Stimulated activated CD4-positive, alpha-beta T cell treated with anti-CD3 and anti-CD28 coated beads, Interleukin-15, amount 100 ng/mL, for 24 hours (primary cell): Measurements from ENCODE around the gene RIPOR2.

Experiments
- DNase-seq: peaks from one replicate; pipeline ENCODE4 v3.0.0-alpha.2; 2020

Gene RIPOR2

GRCh38 chr6:24840187-24840586 lies 95.6 kb downstream of the RIPOR2 start:
- no peak for DNase-seq

GRCh38 chr6:24838994-24839393 lies 96.8 kb downstream of the RIPOR2 start:
- DNase-seq, result no peak

DNA sequence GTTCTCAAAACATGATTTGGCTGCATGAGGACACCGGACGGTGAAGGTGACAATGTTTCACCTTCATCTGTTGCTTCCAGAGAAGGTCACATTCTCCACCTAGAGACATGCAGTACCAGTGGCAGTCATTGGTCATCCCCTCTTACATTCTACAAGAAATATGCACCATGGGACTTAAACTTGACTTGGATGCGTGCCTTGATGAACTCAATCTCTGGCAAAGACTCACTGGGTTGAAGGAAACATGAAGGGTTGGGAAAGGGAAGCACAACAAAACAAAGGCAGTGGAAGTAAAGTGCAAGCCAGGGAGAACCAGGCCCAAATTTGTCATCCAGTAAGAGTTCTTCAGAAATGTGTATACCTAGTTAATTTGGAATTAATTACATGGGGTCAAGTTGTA lies 97.7 kb downstream of the RIPOR2 start:
- no peak for DNase-seq

GRCh38 chr6:24836109-24836508 lies 99.7 kb downstream of the RIPOR2 start:
- DNase-seq, result no peak

GRCh38 chr6:24833711-24834386 lies 101.9 kb downstream of the RIPOR2 start:
- no peak for DNase-seq

- DNase-seq, result no peak
Measured at GRCh38 chr6:24832794-24833193, 103.0 kb downstream of the RIPOR2 start.

GRCh38 chr6:24831771-24832716 lies 103.7 kb downstream of the RIPOR2 start:
- peak; percentile 18 for DNase-seq

- no peak for DNase-seq
Measured at GRCh38 chr6:24829657-24830056, 106.1 kb downstream of the RIPOR2 start.

- no peak for DNase-seq
Measured at GRCh38 chr6:24827970-24828369, 107.8 kb downstream of the RIPOR2 start.

DNA sequence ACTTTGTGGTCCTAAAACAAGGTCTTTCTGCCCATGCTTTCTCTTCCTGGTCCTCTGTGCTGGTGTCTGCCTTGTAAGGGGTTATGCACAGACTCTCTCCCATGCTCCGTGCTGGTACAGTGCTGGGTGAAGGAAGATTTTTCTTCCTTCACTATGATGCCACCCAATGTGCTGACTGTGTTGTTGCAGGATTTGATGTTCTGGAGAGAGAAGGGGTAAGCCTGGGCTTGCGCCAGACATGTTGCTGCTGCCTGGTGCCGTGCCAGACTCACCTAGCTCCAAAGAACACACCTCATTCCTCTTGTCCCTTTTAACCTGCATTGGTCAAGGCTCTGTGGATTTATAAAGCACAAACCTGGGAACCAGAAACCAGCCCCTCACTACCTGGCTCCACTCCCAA lies 108.6 kb downstream of the RIPOR2 start:
- no peak for DNase-seq

DNA sequence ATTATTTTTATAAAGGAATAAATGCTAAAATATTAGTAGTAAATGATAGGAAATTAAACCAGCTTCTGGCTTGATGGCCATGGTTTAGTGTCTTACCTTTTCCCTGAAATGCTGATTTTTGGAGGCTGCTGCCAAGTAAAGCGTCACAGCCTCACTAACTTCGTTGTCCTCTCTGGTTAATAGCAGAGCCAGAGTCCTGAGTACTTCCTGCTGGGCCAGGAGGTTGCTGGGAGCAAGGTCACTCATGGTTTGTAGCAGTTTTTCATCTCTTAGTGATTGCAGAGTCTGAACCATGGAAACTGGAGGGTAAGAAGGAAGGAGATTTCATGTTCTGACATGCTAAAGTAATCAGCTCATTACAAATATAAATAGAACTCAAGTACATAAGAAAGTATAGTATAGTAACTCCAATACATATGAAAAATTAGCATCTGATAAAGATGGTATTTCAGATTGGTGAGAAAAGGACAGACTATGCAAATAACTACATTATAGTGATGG lies 110.6 kb downstream of the RIPOR2 start:
- no peak for DNase-seq

- DNase-seq, result no peak
Measured at GRCh38 chr6:24824142-24824938, 111.4 kb downstream of the RIPOR2 start.

- no peak for DNase-seq
Measured at GRCh38 chr6:24823185-24823584, 112.6 kb downstream of the RIPOR2 start.

DNA sequence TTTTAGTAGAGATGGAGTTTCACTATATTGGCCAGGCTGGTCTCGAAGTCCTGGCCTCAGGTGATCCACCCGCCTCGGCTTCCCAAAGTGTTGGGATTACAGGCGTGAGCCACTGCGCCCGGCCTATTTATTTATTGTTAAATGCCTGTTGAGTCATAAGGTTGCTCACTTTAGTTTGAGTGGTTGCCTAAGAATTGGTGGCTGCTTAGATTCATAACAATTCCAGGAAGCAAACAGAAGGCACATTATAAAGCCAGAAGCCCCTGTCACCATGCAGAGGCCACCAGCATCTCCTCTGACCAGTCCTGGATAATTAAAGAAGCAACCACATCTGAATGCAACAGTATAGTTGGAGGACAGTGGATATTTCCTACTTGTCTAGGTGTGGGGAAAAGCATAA lies 113.1 kb downstream of the RIPOR2 start:
- no peak for DNase-seq

DNA sequence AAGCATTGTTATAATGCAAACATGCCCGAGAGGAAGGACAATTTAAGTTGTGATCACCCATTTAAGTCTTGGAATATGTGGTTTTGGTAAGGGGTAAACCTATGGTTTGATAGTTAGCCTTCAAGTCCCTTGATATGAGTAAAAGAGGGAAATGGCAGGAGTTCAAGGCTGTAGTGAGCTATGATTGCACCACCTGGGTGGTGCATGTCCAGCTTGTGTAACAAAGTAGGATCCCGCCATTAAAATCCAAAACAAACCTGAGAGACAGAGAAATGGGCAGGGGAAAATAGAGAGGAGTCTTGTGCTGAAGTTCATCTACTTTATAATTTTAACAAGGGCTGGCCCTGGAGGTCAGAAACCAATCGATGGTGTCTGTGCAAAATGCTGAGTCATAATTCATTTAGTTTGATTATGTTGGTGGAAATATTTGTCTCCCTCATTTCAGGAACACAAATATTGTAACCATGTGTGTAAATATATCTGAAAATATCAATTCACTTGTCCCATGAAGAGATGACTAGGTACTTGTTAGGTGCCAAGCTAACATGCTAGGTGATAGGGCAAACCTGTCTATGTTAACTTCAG lies 113.8 kb downstream of the RIPOR2 start:
- DNase-seq, result no peak

GRCh38 chr6:24818346-24818745 lies 117.4 kb downstream of the RIPOR2 start:
- DNase-seq, result no peak

GRCh38 chr6:24809728-24810127 lies 126.0 kb downstream of the RIPOR2 start:
- DNase-seq, result no peak

- no peak for DNase-seq
Measured at GRCh38 chr6:24807584-24807983, 128.2 kb downstream of the RIPOR2 start.

DNA sequence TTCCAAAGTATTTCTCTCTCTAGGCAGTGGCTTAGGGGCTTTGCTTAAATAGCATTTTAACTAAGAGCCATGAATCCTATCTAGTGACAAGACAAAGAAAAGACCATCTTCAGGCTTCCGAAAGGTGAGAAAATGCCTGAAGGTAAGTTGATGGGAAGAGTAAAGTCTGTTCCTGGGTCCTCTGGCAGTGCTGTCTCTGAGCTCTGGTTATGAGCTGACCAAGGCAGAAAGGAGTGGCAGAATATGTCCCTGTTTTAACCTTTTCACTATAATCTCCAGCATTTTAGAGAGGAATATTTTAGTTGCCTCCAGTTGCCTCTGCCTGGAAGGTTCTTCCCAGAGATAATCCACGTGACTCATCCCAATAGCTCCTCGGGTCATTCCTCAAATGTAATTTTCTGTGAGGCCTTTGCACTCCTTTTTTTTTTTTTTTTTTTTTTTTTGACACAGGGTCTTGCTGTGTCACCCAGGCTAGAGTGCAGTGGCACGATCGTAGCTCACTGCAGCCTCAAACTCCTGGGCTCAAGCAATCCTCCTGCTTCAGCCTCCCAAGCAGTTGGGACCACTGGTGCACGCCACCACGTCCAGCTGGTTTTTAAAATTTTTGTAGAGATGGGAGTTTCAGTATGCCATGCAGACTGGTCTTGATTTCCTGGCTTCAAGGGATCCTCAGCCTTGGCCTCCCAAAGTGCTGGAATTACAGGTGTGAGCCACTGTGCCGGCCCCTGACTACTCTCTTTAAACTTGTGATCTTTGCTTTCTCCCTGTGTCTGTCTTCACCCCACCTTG lies 133.3 kb downstream of the RIPOR2 start:
- no peak for DNase-seq

- DNase-seq, result no peak
Measured at GRCh38 chr6:24799541-24799915, 136.2 kb downstream of the RIPOR2 start.

DNA sequence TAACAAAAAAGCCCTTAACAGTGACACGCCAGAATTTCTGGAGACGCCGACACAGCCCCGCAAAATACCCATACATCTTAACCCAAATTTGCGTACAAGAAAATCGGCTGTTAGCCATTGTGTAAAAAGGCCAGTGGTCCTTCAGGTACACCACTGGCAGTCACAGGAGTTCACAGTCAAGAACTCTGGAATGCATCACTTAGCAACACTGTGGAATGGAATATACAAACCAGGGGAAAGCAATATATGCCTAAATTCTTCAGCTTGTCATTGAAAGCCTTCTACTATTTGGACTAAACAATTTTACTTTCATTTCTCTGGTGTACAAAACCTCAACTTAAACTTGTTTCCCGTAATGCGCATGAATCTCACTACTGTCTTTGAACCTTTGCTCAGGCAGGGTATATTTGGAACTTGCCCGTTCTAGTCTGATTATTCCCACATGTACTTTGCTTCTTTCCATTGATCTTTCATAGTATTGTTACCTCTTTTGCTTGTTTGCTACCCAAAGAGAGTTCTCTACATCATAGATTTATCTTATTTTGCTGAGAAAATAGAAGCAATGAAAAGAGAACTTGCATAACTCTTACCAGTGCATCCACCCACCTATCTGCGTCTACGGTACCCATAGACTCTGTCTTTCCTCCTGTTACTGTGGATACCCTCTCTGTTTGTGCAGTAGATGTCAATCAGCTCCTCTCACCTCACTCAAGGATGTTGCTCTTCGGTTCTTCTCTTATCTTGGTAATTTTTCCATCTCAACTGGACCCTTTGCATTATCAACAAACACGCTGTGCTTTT lies 136.8 kb downstream of the RIPOR2 start, which contains the start of gene ARMH2:
Gene ARMH2 (minus strand): TSS at position 178 of the 801 bp plus-strand sequence. CDS start 60 bp downstream, at position 118.
- DNase-seq, result no peak
